ENCODE results near the gene ACTC1.
A peak's percentile ranks its signal among the peaks of the same experiment; 100 is the strongest.

Gene ACTC1

DNA sequence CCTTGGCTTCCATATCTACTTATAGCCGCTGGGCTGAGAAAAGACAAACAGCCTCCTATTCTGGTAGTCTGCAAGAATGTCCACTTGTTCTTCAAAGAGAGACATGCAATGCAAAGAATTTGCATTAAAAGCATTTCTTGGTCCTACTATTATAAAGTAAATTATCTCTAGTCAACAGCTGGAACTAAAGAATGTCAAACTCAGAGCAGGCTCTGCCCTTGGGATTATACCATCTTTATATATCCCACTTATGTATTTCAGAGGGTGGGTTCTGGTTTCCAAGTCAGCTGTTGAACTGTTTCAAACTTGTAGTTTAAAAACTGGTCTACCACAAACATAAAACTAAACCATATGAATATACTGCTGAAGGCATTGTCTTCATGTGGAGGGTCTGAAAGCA is 7.0 kb upstream of the ACTC1 start:
- no peak overlapping the region for H3K4me3 ChIP-seq (ENCODE audit: low read depth, low read length)

DNA sequence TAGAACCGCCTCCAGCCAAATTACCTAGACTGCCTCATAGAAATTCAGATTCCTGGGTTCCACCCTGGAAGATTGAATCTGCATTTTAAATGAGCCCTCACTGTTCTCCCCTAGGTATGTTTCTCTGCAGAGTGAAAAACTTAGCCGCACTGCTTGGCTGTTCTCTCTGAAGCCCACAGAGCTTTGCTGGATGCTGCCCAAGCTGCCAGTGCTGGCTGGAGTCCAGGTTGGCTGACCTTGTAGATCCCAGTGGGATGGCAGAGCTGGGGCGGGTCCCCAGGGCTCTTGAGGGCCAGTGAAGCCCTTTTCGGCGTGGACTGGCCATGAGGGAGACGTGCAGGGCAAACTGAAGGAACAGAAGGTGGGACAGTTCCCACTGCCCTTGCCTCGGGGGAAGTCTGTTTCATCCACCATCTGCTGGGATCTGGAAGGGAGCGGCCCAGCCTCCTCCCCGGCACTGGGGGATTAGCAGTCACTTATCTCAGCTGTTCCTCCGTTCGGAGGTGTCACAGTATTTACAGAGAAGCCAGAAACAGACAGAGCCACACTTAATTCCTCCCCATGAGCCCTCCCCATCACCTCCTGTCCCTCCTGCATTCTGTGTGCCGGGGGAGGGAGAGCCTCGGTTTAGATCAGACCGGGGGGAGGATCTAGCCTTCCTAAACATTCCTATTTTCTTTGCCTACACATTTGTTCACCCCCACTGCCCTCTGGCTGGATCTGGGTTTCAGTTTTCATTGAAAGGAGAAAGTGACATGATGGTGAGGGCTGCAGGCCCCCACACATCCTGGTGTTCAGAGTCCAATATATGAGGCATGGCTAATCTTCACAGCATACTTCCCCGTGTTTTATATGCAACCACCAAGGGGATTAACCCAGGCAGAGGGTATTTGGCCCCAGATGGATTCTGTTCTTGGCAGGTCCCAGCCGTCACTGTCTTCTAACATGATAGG is 4.1 kb upstream of the ACTC1 start:
- no peak overlapping the region for H3K4me3 ChIP-seq (ENCODE audit: low read depth, low read length)

DNA sequence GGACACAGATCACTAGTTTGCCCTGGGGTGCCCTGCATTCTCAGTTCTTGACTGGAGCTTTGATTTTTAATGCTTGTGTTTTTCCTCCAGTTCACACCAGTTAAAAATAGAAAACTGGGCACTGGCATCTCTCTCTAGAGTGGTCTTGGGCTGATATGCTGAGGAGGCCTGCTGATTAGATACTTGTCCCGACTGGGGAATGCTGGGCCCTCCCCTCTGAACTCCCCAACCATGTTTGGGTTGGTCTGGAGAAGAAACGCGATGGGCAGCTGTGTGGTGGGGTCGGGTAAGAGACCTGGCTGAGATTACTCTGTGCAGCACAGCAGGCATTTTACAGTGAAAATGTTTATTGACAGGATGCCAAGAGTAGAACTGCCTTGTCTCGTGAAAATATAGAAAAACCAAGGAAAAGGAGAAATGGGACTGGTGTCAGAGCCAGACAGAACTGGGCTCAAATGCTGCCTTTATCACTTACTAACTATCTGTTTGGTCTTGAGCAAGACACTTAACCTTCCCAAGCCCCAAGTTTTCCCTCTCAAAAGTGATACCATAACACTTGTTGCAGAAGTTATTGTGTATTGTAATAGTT is 1.6 kb upstream of the ACTC1 start:
- H3K4me3 ChIP-seq (ENCODE audit: low read depth, low read length): no peak overlapping the region

GRCh38 chr15:34794590-34795206 is 651 bp downstream of the ACTC1 start:
- peak overlapping the region; percentile 27 for H3K4me3 ChIP-seq (ENCODE audit: low read depth, low read length)

- H3K4me3 ChIP-seq (ENCODE audit: low read depth, low read length): no peak overlapping the region
Measured at GRCh38 chr15:34793901-34794300, 1.4 kb downstream of the ACTC1 start.

DNA sequence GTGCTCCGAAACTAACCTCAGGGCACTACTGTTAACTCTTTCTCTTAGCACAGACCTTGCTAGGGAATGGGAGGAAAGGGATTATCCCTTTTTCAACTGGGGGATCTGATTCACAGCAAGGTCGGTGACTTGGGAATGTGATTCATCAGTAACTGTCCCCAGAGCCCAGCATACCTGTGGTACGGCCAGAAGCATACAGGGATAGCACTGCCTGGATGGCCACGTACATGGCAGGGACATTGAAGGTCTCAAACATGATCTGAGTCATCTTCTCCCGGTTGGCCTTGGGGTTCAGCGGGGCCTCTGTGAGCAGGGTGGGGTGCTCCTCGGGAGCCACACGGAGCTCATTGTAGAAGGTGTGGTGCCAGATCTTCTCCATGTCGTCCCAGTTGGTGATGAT is 2.3 kb downstream of the ACTC1 start:
- H3K4me3 ChIP-seq (ENCODE audit: low read depth, low read length): no peak overlapping the region

GRCh38 chr15:34791701-34792100 is 3.6 kb downstream of the ACTC1 start:
- no peak overlapping the region for H3K4me3 ChIP-seq (ENCODE audit: low read depth, low read length)

- no peak overlapping the region for H3K4me3 ChIP-seq (ENCODE audit: low read depth, low read length)
Measured at GRCh38 chr15:34790121-34790520, 5.2 kb downstream of the ACTC1 start.

GRCh38 chr15:34789326-34789725 is 6.0 kb downstream of the ACTC1 start:
- no peak overlapping the region for H3K4me3 ChIP-seq (ENCODE audit: low read depth, low read length)

GRCh38 chr15:34786206-34786605 is 9.1 kb downstream of the ACTC1 start:
- no peak overlapping the region for H3K4me3 ChIP-seq (ENCODE audit: low read depth, low read length)

GRCh38 chr15:34783991-34784390 is 11.4 kb downstream of the ACTC1 start:
- no peak overlapping the region for H3K4me3 ChIP-seq (ENCODE audit: low read depth, low read length)

- H3K4me3 ChIP-seq (ENCODE audit: low read depth, low read length): no peak overlapping the region
Measured at GRCh38 chr15:34783431-34783830, 11.9 kb downstream of the ACTC1 start.

GRCh38 chr15:34782901-34783300 is 12.4 kb downstream of the ACTC1 start:
- H3K4me3 ChIP-seq (ENCODE audit: low read depth, low read length): no peak overlapping the region

DNA sequence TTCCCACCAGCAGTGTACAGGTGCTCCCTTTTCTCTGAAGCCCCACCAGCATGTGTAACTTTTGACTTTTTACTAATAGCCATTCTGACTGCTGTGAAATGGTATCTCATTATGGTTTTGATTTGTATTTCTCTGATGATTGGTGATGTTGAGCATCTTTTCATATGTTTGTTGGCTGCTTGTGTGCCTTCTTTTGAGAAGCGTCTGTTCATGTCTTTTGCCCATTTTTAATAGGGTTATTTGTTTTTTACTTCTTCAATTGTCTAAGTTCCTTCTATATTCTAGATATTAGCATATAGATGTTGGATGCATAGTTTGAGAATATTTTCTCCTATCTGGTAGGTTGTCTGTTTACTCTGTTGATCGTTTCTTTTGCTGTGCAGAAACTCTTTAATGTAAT is 14.6 kb downstream of the ACTC1 start:
- H3K4me3 ChIP-seq (ENCODE audit: low read depth, low read length): no peak overlapping the region

- no peak overlapping the region for H3K4me3 ChIP-seq (ENCODE audit: low read depth, low read length)
Measured at GRCh38 chr15:34776606-34777105, 18.7 kb downstream of the ACTC1 start.

DNA sequence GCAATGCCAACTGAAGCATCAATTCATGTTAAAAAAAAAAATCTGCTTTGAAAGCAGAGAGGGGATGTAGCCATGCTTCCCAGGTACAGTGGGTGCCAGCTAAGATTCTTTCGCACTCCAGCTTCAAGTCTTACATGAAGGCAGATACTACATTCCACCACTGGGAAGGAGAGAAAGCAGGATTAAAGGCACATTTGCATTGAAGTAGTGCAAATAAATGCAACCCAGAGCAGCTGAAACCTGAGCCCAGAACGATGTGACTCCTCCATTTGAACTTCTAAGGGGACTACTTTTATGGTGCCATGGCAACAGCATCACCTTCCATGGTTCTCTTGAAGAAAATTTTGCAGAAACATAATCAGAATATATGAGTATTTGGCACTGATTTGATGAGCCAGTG is 21.4 kb downstream of the ACTC1 start:
- H3K4me3 ChIP-seq (ENCODE audit: low read depth, low read length): no peak overlapping the region

DNA sequence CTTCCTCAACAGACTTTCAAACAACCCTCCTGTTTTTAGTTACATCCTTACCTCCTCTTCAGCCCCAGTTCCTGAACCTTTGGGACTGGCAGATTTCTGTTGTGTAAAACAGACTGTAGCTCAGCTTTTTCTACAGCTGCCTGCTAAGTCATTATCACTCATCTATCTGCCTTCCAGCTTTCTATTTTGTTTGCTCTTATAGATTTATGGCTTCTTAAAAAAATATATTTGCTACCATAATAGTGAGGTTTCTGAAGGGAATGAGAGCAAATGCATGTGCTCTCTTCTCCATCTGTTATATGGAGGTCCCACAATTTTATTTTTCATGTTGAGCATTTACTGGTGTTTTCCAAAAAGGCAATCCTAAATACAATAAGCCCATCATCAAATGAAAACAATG is 22.3 kb downstream of the ACTC1 start:
- H3K4me3 ChIP-seq (ENCODE audit: low read depth, low read length): no peak overlapping the region

GRCh38 chr15:34772312-34772711 is 23.0 kb downstream of the ACTC1 start:
- no peak overlapping the region for H3K4me3 ChIP-seq (ENCODE audit: low read depth, low read length)

DNA sequence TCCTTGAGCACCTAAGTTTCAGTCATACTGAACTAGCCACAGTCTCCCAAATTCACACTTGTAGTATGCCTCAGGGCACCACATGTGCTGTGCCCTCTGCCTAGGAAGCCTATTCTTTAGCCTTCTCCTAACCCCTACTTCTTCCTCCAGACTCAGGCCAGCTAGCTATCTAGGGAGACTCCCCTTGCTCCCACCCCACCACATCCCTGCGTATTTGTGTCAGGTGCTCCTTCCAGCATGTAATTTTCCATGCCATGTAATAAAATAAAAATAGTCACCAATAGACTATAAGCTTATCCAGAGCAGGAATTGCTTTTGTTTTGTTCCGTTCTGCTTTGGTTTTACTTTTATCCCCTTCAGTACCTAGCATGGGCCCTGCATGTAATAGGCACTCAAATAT is 25.6 kb downstream of the ACTC1 start:
- H3K4me3 ChIP-seq (ENCODE audit: low read depth, low read length): no peak overlapping the region

DNA sequence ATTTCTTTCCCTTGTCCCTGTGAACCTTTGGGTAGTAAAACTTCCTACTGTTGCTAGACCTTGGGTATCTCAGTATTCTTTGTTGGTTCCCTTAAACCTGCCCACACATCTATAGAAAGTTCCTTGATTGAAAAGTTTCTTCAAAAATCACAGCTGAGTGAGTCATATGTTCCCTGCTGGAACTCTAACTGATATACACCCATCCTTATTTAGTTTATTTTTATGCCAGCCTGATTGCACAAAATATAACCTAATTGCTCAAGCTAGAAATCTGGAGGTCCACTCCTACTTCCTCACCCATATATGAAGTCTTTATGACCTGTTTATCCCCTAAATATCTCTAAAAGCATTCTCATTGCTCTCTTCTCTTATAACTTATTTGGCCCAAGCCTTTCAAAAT is 26.8 kb downstream of the ACTC1 start:
- no peak overlapping the region for H3K4me3 ChIP-seq (ENCODE audit: low read depth, low read length)

- no peak overlapping the region for H3K4me3 ChIP-seq (ENCODE audit: low read depth, low read length)
Measured at GRCh38 chr15:34765741-34766140, 29.6 kb downstream of the ACTC1 start.

- no peak overlapping the region for H3K4me3 ChIP-seq (ENCODE audit: low read depth, low read length)
Measured at GRCh38 chr15:34760909-34761308, 34.4 kb downstream of the ACTC1 start.
